Liver (tissue), 9 donors: ENCODE results near the gene PHYKPL. TPM values are rescaled to one million over a fixed set of nuclear protein-coding genes. Genes with fewer than 3 reads are reported as not detected.

ENCODE experiments used
- DNase-seq: peaks from one replicate; pipeline ENCODE4 v3.0.0-alpha.2; 2017; ENCODE audit warnings: low spot score
- H3K27ac ChIP-seq, 2 donors: one replicate each; pipeline ENCODE4 v1.7.0; 2013; ENCODE audit warnings: inconsistent platforms in 2 of 2, low read length in 2 of 2, control low read depth in 1 of 2, low read depth in 1 of 2, mild to moderate bottlenecking in 1 of 2
- H3K27me3 ChIP-seq, 4 donors: one replicate each; pipeline versions ENCODE4 v1.6.1 to v1.7.0; 2013; ENCODE audit warnings: low read length in 3 of 4, inconsistent platforms in 1 of 4, mild to moderate bottlenecking in 1 of 4, moderate library complexity in 1 of 4; ENCODE audit not compliant: control insufficient read depth in 4 of 4, insufficient read depth in 4 of 4
- H3K36me3 ChIP-seq, 4 donors: one replicate each; pipeline versions ENCODE4 v1.6.1 to v1.7.0; 2013; ENCODE audit warnings: low read length in 3 of 4, mild to moderate bottlenecking in 3 of 4, low read depth in 1 of 4, moderate library complexity in 1 of 4; ENCODE audit not compliant: control insufficient read depth in 4 of 4, insufficient read depth in 3 of 4
- H3K4me1 ChIP-seq, 4 donors: one replicate each; pipeline versions ENCODE4 v1.6.1 to v1.7.0; 2013; ENCODE audit warnings: low read length in 3 of 4, mild to moderate bottlenecking in 3 of 4, moderate library complexity in 1 of 4; ENCODE audit not compliant: control insufficient read depth in 4 of 4, insufficient read depth in 4 of 4
- H3K4me3 ChIP-seq, 3 donors: one replicate each; pipeline versions ENCODE4 v1.6.1 to v1.7.0; 2013; ENCODE audit warnings: low read length in 3 of 3, control low read depth in 1 of 3, low read depth in 1 of 3, mild to moderate bottlenecking in 1 of 3
- H3K9ac ChIP-seq, 2 donors: one replicate each; pipeline ENCODE4 v1.7.0; 2013; ENCODE audit warnings: low read length in 2 of 2, mild to moderate bottlenecking in 2 of 2, moderate library complexity in 2 of 2, control low read depth in 1 of 2, low read depth in 1 of 2
- H3K9me3 ChIP-seq, 4 donors: one replicate each; pipeline versions ENCODE4 v1.6.1 to v1.7.0; 2013; ENCODE audit warnings: low read length in 3 of 4; ENCODE audit not compliant: control insufficient read depth in 4 of 4
- ATF3 ChIP-seq: IDR thresholded peaks from 2 replicates; pipeline ENCODE4 v1.6.1; 2016; ENCODE audit warnings: antibody characterized with exemption
- CTCF ChIP-seq: fragments of 150-350 bp; IDR thresholded peaks from 2 replicates; pipeline ENCODE4 v1.5.1; 2017; ENCODE audit warnings: improper control_type of control experiment, low read depth, low read length; ENCODE audit not compliant: missing input control
- EGR1 ChIP-seq, 2 donors: IDR thresholded peaks; 2 replicates each; pipeline ENCODE4 v1.6.1; 2016 to 2018; ENCODE audit warnings: antibody characterized with exemption in 2 of 2, low read depth in 2 of 2
- GABPA ChIP-seq, 2 donors: IDR thresholded peaks in 1 of 2; conservative IDR thresholded peaks in 1 of 2; 2 replicates each; pipeline ENCODE4 v1.6.1; 2016; ENCODE audit warnings: antibody characterized with exemption in 2 of 2, mild to moderate bottlenecking in 1 of 2, moderate library complexity in 1 of 2
- HNF4A ChIP-seq, 2 donors: conservative IDR thresholded peaks; 2 replicates each; pipeline ENCODE4 v1.6.1; 2016; ENCODE audit warnings: antibody characterized with exemption in 2 of 2, mild to moderate bottlenecking in 2 of 2
- HNF4G ChIP-seq: IDR thresholded peaks from 2 replicates; pipeline ENCODE4 v1.6.1; 2016; ENCODE audit warnings: antibody characterized with exemption
- JUND ChIP-seq, 2 donors: IDR thresholded peaks; 2 replicates each; pipeline ENCODE4 v1.6.1; 2016; ENCODE audit warnings: antibody characterized with exemption in 2 of 2
- NR2F2 ChIP-seq: IDR thresholded peaks from 2 replicates; pipeline ENCODE4 v1.6.1; 2016; ENCODE audit warnings: antibody characterized with exemption
- RAD21 ChIP-seq, 2 donors: IDR thresholded peaks; 2 replicates each; pipeline ENCODE4 v1.6.1; 2016; ENCODE audit warnings: antibody characterized with exemption in 2 of 2, mild to moderate bottlenecking in 2 of 2
- REST ChIP-seq: IDR thresholded peaks from 2 replicates; pipeline ENCODE4 v1.6.1; 2016; ENCODE audit warnings: antibody characterized with exemption, mild to moderate bottlenecking
- RXRA ChIP-seq, 2 donors: IDR thresholded peaks; 2 replicates each; pipeline ENCODE4 v1.6.1; 2017 to 2018; ENCODE audit warnings: antibody characterized with exemption in 2 of 2, mild to moderate bottlenecking in 1 of 2
- SP1 ChIP-seq: IDR thresholded peaks from 2 replicates; pipeline ENCODE4 v1.6.1; 2018; ENCODE audit warnings: antibody characterized with exemption, mild to moderate bottlenecking
- TAF1 ChIP-seq: conservative IDR thresholded peaks from 2 replicates; pipeline ENCODE4 v1.6.1; 2016; ENCODE audit warnings: antibody characterized with exemption, mild to moderate bottlenecking
- YY1 ChIP-seq: IDR thresholded peaks from 2 replicates; pipeline ENCODE4 v1.6.1; 2016; ENCODE audit warnings: antibody characterized with exemption, mild to moderate bottlenecking
- ZBTB33 ChIP-seq: IDR thresholded peaks from 2 replicates; pipeline ENCODE4 v1.6.1; 2016; ENCODE audit warnings: antibody characterized with exemption
- WGBS: extraction: QIAGEN DNeasy Blood & Tissue Kit; methylation state at CpG from one replicate; pipeline ENCODE4 v1.1.7; 2013; 5-methylcytosine and 5-hydroxymethylcytosine counted together
- polyA plus RNA-seq, 2 donors: library from polyadenylated mRNA; stranded (reverse) in 1 of 2; unstranded in 1 of 2; fragments of 200-250 nt in 1 of 2; fragments of >200 nt in 1 of 2; fragmentation: Nextera tagmentation in 1 of 2; extraction: Ambion mirVana in 1 of 2; gene quantifications; one replicate each; pipeline versions ENCODE4 v1.2.1 to v1.2.3, GENCODE V29; 2013 to 2015
- total RNA-seq, 2 donors: library from RNA; depleted of rRNA; stranded (reverse); fragments of >200 nt; gene quantifications; one replicate each; pipeline ENCODE4 v1.2.3, GENCODE V29; 2014
- donor health status: healthy.
- donor health status: healthy.
- donor health status: healthy.
- donor health status: healthy.
- donor health status: healthy.

The PHYKPL gene
- total RNA-seq, result 100 to 1,000 TPM in 1 of 2 donors, 10 to 100 TPM in 1; 25.6 to 103 TPM
- 10 to 100 TPM; 38.3 to 51.7 TPM for polyA plus RNA-seq

GRCh38 chr5:178232124-178232919, at the start of gene PHYKPL:
PHYKPL (minus strand) TSS chr5:178232802; CDS start chr5:178232550, 252 bp downstream.
- Histone ChIP-seq H3K9me3 (no peaks in the 10 kb centered on the region), H3K36me3 (peaks cover 2 to 25% (median 16%) of the 10 kb centered on the region in 4 donors), H3K4me1 (peaks cover 30 to 70% (median 48%) of the 10 kb centered on the region in 4 donors), H3K4me3 (peak within 1 kb of the TSS; percentile 78 to 81 (median 80)), H3K9ac (peak within 1 kb of the TSS; percentile 87 to 99), H3K27me3 (no peaks in the 10 kb centered on the region), H3K27ac (peak within 1 kb of the TSS; percentile 96 to 99)
- no peak for TF ChIP-seq RXRA (IDR thresholded peaks at IDR 0.05)
- no peak for TF ChIP-seq HNF4A (conservative IDR thresholded peaks at IDR 0.05)
- no peak for TF ChIP-seq HNF4G
- TF ChIP-seq CTCF, result no peak
- TF ChIP-seq ZBTB33, result no peak
- no peak for TF ChIP-seq ATF3
- TF ChIP-seq REST, result no peak
- no peak for TF ChIP-seq SP1
- no peak for TF ChIP-seq GABPA (IDR thresholded peaks at IDR 0.05 in 1 of 2, conservative IDR thresholded peaks at IDR 0.05 in 1 of 2)
- no peak for TF ChIP-seq NR2F2
- no peak for TF ChIP-seq YY1
- no peak for TF ChIP-seq RAD21 (IDR thresholded peaks at IDR 0.05)
- DNase-seq, result peak; percentile 68
- WGBS, result under 1% methylated on average over 102 of the region's 102 CpGs

- H3K27me3 ChIP-seq, result no peaks in the 10 kb centered on the region
- H3K4me1 ChIP-seq, result peaks cover 0 to 10% (median 5%) of the 10 kb centered on the region in 4 donors
- 95% methylated on average over 4 of the region's 4 CpGs for whole genome bisulfite sequencing
- no peak for DNase-seq
- H3K36me3 ChIP-seq, result no peaks in the 10 kb centered on the region
- H3K27ac ChIP-seq, result no peak overlapping the region
- H3K9me3 ChIP-seq, result peaks cover 0 to 4% (median 2%) of the 10 kb centered on the region in 4 donors
- no peak overlapping the region for H3K9ac ChIP-seq
- H3K4me3 ChIP-seq, result no peak overlapping the region
- TF ChIP-seq ATF3, result no peak
- TF ChIP-seq HNF4A (conservative IDR thresholded peaks at IDR 0.05), result no peak
- TF ChIP-seq REST, result no peak
- TF ChIP-seq ZBTB33, result no peak
- no peak for TF ChIP-seq JUND (IDR thresholded peaks at IDR 0.05)
- no peak for TF ChIP-seq EGR1 (IDR thresholded peaks at IDR 0.05; ENCODE audit: low read depth in 2 of 2)
- no peak for TF ChIP-seq NR2F2
- no peak for TF ChIP-seq YY1
- no peak for TF ChIP-seq TAF1
- no peak for TF ChIP-seq RAD21 (IDR thresholded peaks at IDR 0.05)
- no peak for TF ChIP-seq SP1
- no peak for TF ChIP-seq HNF4G
These were observed 49.8 kb upstream of the PHYKPL start for GRCh38 chr5:178282391-178282790.
